K562 (cell line): ENCODE measurements around the gene MEIS2. TPM values are rescaled to one million over a fixed set of nuclear protein-coding genes. Genes with fewer than 3 reads are reported as not detected.
A peak's percentile ranks its signal among the peaks of the same experiment; 100 is the strongest.

ENCODE experiments used
- ATAC-seq: fragments of 200-7000 bp; cut with Tn5 transposase; 3 replicates; pipeline ENCODE4 v1.9.1; 2020; ENCODE audit warnings: moderate library complexity
- BruUV-seq: library from RNA; stranded (reverse); fragments of 400-500 nt; replicated peaks from 2 replicates; lab custom pipeline; 2021; lab: Mats Ljungman, UMichigan
- CTCF ChIA-PET: fragments of 300-600 bp; formaldehyde crosslinking; extraction: SDS; loops from one replicate; lab custom pipeline; 2021; ENCODE audit warnings: low intra/inter-chr PET ratio; lab: Yijun Ruan, JAX
- POLR2A ChIA-PET: fragments of 300-600, 350-650 bp; sonication (Branson Sonifier 250); formaldehyde crosslinking; extraction: SDS; loops from one replicate; lab custom pipeline; 2021; ENCODE audit warnings: antibody characterized with exemption, inconsistent platforms; lab: Yijun Ruan, JAX
- DNase-seq, 4 experiments: peaks; one replicate each; pipeline versions ENCODE4 v3.0.0 to v3.0.0-alpha.2; 2011 to 2018; ENCODE audit warnings: low spot score in 3 of 4, mixed read lengths in 3 of 4; ENCODE audit errors: extremely low read depth in 1 of 4
- FAIRE-seq: peaks from 2 replicates; lab custom pipeline; 2011; peaks lifted over from hg19 to GRCh38; lab: Jason Lieb, UNC
- H2AFZ ChIP-seq: 2 replicates; pipeline ENCODE4 v1.6.0; 2011; ENCODE audit warnings: low read depth, low read length, control low read depth, inconsistent platforms
- H3K27ac ChIP-seq: fragments of 200-600 bp; 3 replicates; pipeline ENCODE4 v1.8.0; 2011; ENCODE audit warnings: low read depth, mild to moderate bottlenecking, control low read depth, inconsistent platforms, low read length, moderate library complexity, mixed read lengths; ENCODE audit errors: extremely low read depth
- H3K27me3 ChIP-seq, 2 experiments: fragments of 300-600 bp in 1 of 2; 2 replicates in 1 of 2; 3 replicates in 1 of 2; pipeline versions ENCODE4 v1.6.0 to v1.8.0; 2011; ENCODE audit warnings: inconsistent platforms in 2 of 2, low read length in 2 of 2, mild to moderate bottlenecking in 1 of 2, mixed read lengths in 1 of 2, moderate library complexity in 1 of 2; ENCODE audit not compliant: control insufficient read depth in 2 of 2, insufficient read depth in 2 of 2
- H3K36me3 ChIP-seq: fragments of 300-600 bp; 3 replicates; pipeline ENCODE4 v1.8.0; 2011; ENCODE audit warnings: mild to moderate bottlenecking, low read length, inconsistent platforms; ENCODE audit not compliant: control insufficient read depth, insufficient read depth
- H3K4me1 ChIP-seq, 2 experiments: fragments of 200-600 bp in 1 of 2; replicated peaks in 1 of 2; 2 replicates in 1 of 2; 3 replicates in 1 of 2; pipeline versions ENCODE4 v1.5.1 to v1.8.0; 2011; ENCODE audit warnings: inconsistent platforms in 2 of 2, low read length in 2 of 2, mild to moderate bottlenecking in 1 of 2, mixed read lengths in 1 of 2, moderate library complexity in 1 of 2; ENCODE audit not compliant: control insufficient read depth in 2 of 2, insufficient read depth in 2 of 2
- H3K4me2 ChIP-seq: 2 replicates; pipeline ENCODE4 v1.6.1; 2011; ENCODE audit warnings: low read length, control low read depth, inconsistent platforms, mixed read lengths; ENCODE audit not compliant: insufficient read depth
- H3K4me3 ChIP-seq: fragments of 200-600 bp; sonication (generic), shearing (Covaris generic); 2 replicates; pipeline ENCODE4 v1.5.1; 2016; ENCODE audit warnings: control low read depth, inconsistent platforms
- H3K79me2 ChIP-seq: fragments of 200-600 bp; 3 replicates; pipeline ENCODE4 v1.8.0; 2011; ENCODE audit warnings: low read length, inconsistent platforms; ENCODE audit not compliant: control insufficient read depth, insufficient read depth
- H3K9ac ChIP-seq, 2 experiments: 2 replicates each; pipeline versions ENCODE4 v1.6.0 to v1.6.1; 2011; ENCODE audit warnings: low read depth in 2 of 2, low read length in 2 of 2, control low read depth in 1 of 2, inconsistent platforms in 1 of 2, mild to moderate bottlenecking in 1 of 2, mixed read lengths in 1 of 2; ENCODE audit not compliant: insufficient read depth in 1 of 2
- H3K9me1 ChIP-seq: one replicate; pipeline ENCODE4 v1.6.0; 2011; ENCODE audit warnings: inconsistent platforms, mild to moderate bottlenecking, low read length, moderate library complexity; ENCODE audit not compliant: control insufficient read depth, insufficient read depth
- H3K9me3 ChIP-seq: replicated peaks from 2 replicates; pipeline ENCODE4 v1.5.1; 2011; ENCODE audit warnings: low read depth, low read length, inconsistent platforms; ENCODE audit not compliant: control insufficient read depth, insufficient read depth
- H4K20me1 ChIP-seq: replicated peaks from 2 replicates; pipeline ENCODE4 v1.6.1; 2011; ENCODE audit warnings: low read length, inconsistent platforms, mixed read lengths; ENCODE audit not compliant: control insufficient read depth, insufficient read depth
- CEBPG ChIP-seq, 3 experiments: fragments of 200-800 bp in 1 of 3; sonication (Bioruptor generic) in 1 of 3; sonication (generic) in 1 of 3; formaldehyde crosslinking in 1 of 3; IDR thresholded peaks in 2 of 3; conservative IDR thresholded peaks in 1 of 3; 2 replicates each; pipeline versions ENCODE4 v1.6.1 to v1.8.0; 2016 to 2022; ENCODE audit warnings: missing compliant biosample characterization in 2 of 3, missing genetic modification characterization in 2 of 3, mild to moderate bottlenecking in 1 of 3, missing genetic modification reagents in 1 of 3
- CTBP1 ChIP-seq: fragments of 450-650 bp; IDR thresholded peaks from 2 replicates; pipeline ENCODE4 v1.6.1; 2016; ENCODE audit warnings: borderline replicate concordance
- KDM1A ChIP-seq, 2 experiments: fragments of 450-650 bp; IDR thresholded peaks; 2 replicates each; pipeline ENCODE4 v1.6.1; 2016; ENCODE audit warnings: mild to moderate bottlenecking in 2 of 2
- NCOR1 ChIP-seq: fragments of 450-650 bp; IDR thresholded peaks from 2 replicates; pipeline ENCODE4 v1.6.1; 2016; ENCODE audit warnings: mild to moderate bottlenecking, moderate library complexity
- NFE2 ChIP-seq: IDR thresholded peaks from 2 replicates; pipeline ENCODE4 v1.6.1; 2014; ENCODE audit warnings: antibody characterized with exemption, low read depth
- NFIC ChIP-seq: fragments of 450-650 bp; IDR thresholded peaks from 2 replicates; pipeline ENCODE4 v1.6.1; 2017; ENCODE audit warnings: mild to moderate bottlenecking, inconsistent platforms
- RFX1 ChIP-seq: fragments of 450-650 bp; IDR thresholded peaks from 2 replicates; pipeline ENCODE4 v1.6.1; 2016; ENCODE audit warnings: mild to moderate bottlenecking, moderate library complexity
- SIRT6 ChIP-seq: IDR thresholded peaks from one replicate; pipeline ENCODE4 v1.6.1; 2012; ENCODE audit warnings: low read depth, mild to moderate bottlenecking, control low read depth, inconsistent platforms, low read length, moderate library complexity
- SMARCC2 ChIP-seq: fragments of 450-650 bp; IDR thresholded peaks from 2 replicates; pipeline ENCODE4 v1.6.1; 2017; ENCODE audit warnings: antibody characterized with exemption, moderate library complexity, mild to moderate bottlenecking, low read depth
- SP1 ChIP-seq: sonication (generic); formaldehyde crosslinking; IDR thresholded peaks from 2 replicates; pipeline ENCODE4 v1.8.1; 2022; ENCODE audit warnings: mild to moderate bottlenecking, missing genetic modification reagents
- SPI1 ChIP-seq: IDR thresholded peaks from 2 replicates; pipeline ENCODE4 v1.6.1; 2011; ENCODE audit warnings: low read depth, low read length, control low read depth, borderline replicate concordance
- ZBED1 ChIP-seq: IDR thresholded peaks from 2 replicates; pipeline ENCODE4 v1.6.1; 2014
- ZNF175 ChIP-seq: fragments of 200-800 bp; sonication (Bioruptor generic); IDR thresholded peaks from 2 replicates; pipeline ENCODE4 v1.6.1; 2016; ENCODE audit warnings: low read depth, mild to moderate bottlenecking, missing genetic modification characterization, missing compliant biosample characterization
- WGBS: fragments of 100-300 bp; shearing (Covaris generic); methylation state at CpG from one replicate; pipeline ENCODE4 v1.1.6; 2016; ENCODE audit warnings: low coverage, mixed read lengths; ENCODE audit not compliant: insufficient coverage; ENCODE audit errors: missing lambda C conversion rate; 5-methylcytosine and 5-hydroxymethylcytosine counted together
- in situ Hi-C: fragments of 300-500 bp; cut with MboI; formaldehyde crosslinking; loops from 4 replicates; pipeline ENCODE4 v1.15.0; 2018; ENCODE audit warnings: inconsistent platforms, mixed read lengths
- intact Hi-C: fragments of 100-400 bp; cut with micrococcal nuclease; formaldehyde crosslinking; loops from 2 replicates; pipeline ENCODE4 v1.14.2; 2022
- polyA plus RNA-seq, 8 experiments: library from polyadenylated mRNA; depleted of rRNA in 4 of 8; stranded (reverse) in 5 of 8; unstranded in 3 of 8; fragments of >200 nt; fragmentation: Nextera tagmentation in 2 of 8; fragmentation: Illumina TruSeq in 1 of 8; extraction: Ambion mirVana in 2 of 8; extraction: Trizol in 1 of 8; gene quantifications; 2 replicates each; pipeline versions ENCODE4 v1.2.1 to v1.2.3, GENCODE V29; 2011 to 2014; ENCODE audit warnings: inconsistent platforms in 1 of 8, missing spikeins in 1 of 8
- total RNA-seq, 7 experiments: library from RNA; depleted of rRNA in 6 of 7; stranded (reverse); fragments of >200 nt in 6 of 7; fragmentation: Illumina TruSeq in 2 of 7; extraction: Trizol in 2 of 7; gene quantifications; 2 replicates each; pipeline versions ENCODE4 v1.2.1 to v1.2.3, GENCODE V29; 2011 to 2021; ENCODE audit warnings: low replicate concordance in 1 of 7
- TF ChIP-seq, protein P1 (sequence below), 2 experiments: fragments of 450-650 bp in 1 of 2; sonication (generic) in 1 of 2; formaldehyde crosslinking in 1 of 2; IDR thresholded peaks in 1 of 2; conservative IDR thresholded peaks in 1 of 2; 2 replicates each; pipeline versions ENCODE4 v1.6.1 to v1.8.1; 2016 to 2023; ENCODE audit warnings: mild to moderate bottlenecking in 2 of 2, moderate library complexity in 2 of 2, inconsistent platforms in 1 of 2, missing genetic modification reagents in 1 of 2
- TF ChIP-seq, protein P2 (sequence below), 3 experiments: fragments of 200-800 bp in 1 of 3; fragments of 250-450 bp in 1 of 3; fragments of 450-650 bp in 1 of 3; sonication (Bioruptor Pico) in 1 of 3; sonication (Bioruptor generic) in 1 of 3; formaldehyde crosslinking in 1 of 3; IDR thresholded peaks; 2 replicates each; pipeline versions ENCODE4 v1.6.1 to v1.8.0; 2016 to 2022; ENCODE audit warnings: mild to moderate bottlenecking in 2 of 3, missing genetic modification characterization in 2 of 3, missing compliant biosample characterization in 1 of 3, moderate library complexity in 1 of 3

Gene MEIS2
- total and polyA plus RNA-seq, 9 of the 15 experiments (the other 6 are each of a cell fraction or from before 2014, with no cell fraction given): 7.5 to 64.2 (median 22.3) TPM

DNA sequence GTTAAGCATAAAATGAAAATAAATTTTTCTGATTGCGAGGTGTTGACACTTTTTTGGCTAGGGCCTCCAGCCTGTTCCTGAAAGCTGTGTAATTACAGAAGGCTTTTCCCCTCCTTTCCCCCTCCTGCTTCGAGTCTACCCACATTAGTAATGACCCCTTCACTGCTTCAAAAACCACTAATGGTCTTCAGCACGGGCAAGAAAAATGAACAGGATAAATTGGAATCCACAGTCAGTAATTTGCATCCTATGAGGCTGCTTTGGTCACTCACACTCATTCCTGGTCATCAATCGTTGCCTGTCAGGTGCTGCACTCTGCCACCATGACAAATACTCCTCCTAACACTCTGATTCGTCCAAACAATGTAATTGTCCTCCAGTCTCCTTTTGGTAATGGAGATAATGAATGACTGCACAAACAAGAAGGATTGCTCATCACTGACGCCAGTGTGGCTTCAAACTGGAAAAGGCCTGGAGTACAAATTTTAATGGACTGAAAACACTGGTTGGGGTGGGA is 148.6 kb downstream of the MEIS2 start (continued):
- peak; percentile 50 to 51; a peak in 1 of 4 replicates for TF ChIP-seq KDM1A (IDR thresholded peaks at IDR 0.05)
- peak; percentile 63; the same call in 1 of the 2 replicates for TF ChIP-seq CTBP1
- TF ChIP-seq, protein P1, sequence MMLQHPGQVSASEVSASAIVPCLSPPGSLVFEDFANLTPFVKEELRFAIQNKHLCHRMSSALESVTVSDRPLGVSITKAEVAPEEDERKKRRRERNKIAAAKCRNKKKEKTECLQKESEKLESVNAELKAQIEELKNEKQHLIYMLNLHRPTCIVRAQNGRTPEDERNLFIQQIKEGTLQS (IDR thresholded peaks at IDR 0.05): peak; percentile 94
- TF ChIP-seq, protein P1 (CRISPR knock-in tag; conservative IDR thresholded peaks at IDR 0.05): no peak; the same call in 1 of the 2 replicates
- peak; percentile 27; the same call in 1 of the 2 replicates for TF ChIP-seq NCOR1
- TF ChIP-seq NFIC: peak; percentile 29; the same call in 1 of the 2 replicates
- TF ChIP-seq ZBED1: no peak
- 0 out of 2 replicates have a peak, but pooled peaks have one; percentile 23 for TF ChIP-seq NFE2
- TF ChIP-seq SMARCC2: peak; percentile 34; the same call in 1 of the 2 replicates
- peak; percentile 60; the same call in 1 of the 2 replicates for TF ChIP-seq CEBPG (CRISPR knock-in tag; IDR thresholded peaks at IDR 0.05)
- TF ChIP-seq CEBPG (tag; conservative IDR thresholded peaks at IDR 0.05 in 1 of 2, IDR thresholded peaks at IDR 0.05 in 1 of 2): peak in 1 of 2 experiments; percentile 12; a peak in 1 of 4 replicates

DNA sequence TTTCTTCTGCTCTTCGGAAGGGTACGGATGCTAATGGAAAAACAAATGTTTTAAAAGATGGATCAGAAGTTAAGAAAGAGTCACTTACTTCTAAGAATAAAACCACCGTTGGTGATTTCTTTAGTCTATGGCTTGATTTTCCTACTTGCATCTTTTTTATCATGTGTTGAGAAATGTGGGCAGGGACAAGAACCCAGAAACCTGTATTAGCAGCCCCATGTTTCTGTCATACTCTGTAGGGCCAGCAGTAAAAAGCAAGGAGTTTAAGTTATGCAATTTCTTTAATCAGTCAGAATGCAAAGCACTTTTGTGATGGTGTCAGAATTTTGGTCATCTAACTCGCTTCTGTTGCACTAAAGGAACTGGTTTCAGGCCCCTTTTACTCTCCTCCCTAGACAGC is 150.0 kb downstream of the MEIS2 start:
- Histone ChIP-seq H2AFZ (no peak overlapping the region), H3K9ac (no peak overlapping the region), H3K4me3 (no peak overlapping the region), H3K79me2 (no peaks in the 10 kb centered on the region), H4K20me1 (no peaks in the 10 kb centered on the region), H3K4me2 (no peak overlapping the region), H3K36me3 (peaks cover 17% of the 10 kb centered on the region), H3K9me3 (no peaks in the 10 kb centered on the region), H3K27ac (no peak overlapping the region), H3K9me1 (no peaks in the 10 kb centered on the region), H3K4me1 (peaks cover 0 to 20% of the 10 kb centered on the region in 2 experiments; a peak in 3 of 5 replicates), H3K27me3 (no peaks in the 10 kb centered on the region)
- CTCF ChIA-PET: no interaction called here
- no TSS peak for BruUV-seq
- POLR2A ChIA-PET: no interaction called here
- intact Hi-C loops: no loop called here
- FAIRE-seq (no peak), DNase-seq (no peak), ATAC-seq (no peak)
- in situ Hi-C loops: no loop called here
- TF ChIP-seq ZNF175 (CRISPR knock-in tag) (no peak), SIRT6 (no peak), RFX1 (no peak), SP1 (CRISPR knock-in tag) (no peak), SPI1 (no peak)
- TF ChIP-seq, protein P2, sequence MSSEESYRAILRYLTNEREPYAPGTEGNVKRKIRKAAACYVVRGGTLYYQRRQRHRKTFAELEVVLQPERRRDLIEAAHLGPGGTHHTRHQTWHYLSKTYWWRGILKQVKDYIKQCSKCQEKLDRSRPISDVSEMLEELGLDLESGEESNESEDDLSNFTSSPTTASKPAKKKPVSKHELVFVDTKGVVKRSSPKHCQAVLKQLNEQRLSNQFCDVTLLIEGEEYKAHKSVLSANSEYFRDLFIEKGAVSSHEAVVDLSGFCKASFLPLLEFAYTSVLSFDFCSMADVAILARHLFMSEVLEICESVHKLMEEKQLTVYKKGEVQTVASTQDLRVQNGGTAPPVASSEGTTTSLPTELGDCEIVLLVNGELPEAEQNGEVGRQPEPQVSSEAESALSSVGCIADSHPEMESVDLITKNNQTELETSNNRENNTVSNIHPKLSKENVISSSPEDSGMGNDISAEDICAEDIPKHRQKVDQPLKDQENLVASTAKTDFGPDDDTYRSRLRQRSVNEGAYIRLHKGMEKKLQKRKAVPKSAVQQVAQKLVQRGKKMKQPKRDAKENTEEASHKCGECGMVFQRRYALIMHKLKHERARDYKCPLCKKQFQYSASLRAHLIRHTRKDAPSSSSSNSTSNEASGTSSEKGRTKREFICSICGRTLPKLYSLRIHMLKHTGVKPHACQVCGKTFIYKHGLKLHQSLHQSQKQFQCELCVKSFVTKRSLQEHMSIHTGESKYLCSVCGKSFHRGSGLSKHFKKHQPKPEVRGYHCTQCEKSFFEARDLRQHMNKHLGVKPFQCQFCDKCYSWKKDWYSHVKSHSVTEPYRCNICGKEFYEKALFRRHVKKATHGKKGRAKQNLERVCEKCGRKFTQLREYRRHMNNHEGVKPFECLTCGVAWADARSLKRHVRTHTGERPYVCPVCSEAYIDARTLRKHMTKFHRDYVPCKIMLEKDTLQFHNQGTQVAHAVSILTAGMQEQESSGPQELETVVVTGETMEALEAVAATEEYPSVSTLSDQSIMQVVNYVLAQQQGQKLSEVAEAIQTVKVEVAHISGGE (CRISPR knock-in tag; IDR thresholded peaks at IDR 0.05): no peak
- 88% methylated on average over 4 of the region's 4 CpGs for WGBS
